ENCODE results near the gene FBXW10.
"Not testable (repeated sequence)": the region's sequence is repeated elsewhere in the genome, so short reads cannot be mapped to it uniquely, and the experiment has no call there.

The FBXW10 gene

GRCh38 chr17:18753829-18754409 lies 10.1 kb downstream of the FBXW10 start:
- not testable (repeated sequence) for DNase-seq (ENCODE audit: low read depth)

- DNase-seq (ENCODE audit: low read depth) = not testable (repeated sequence)
Measured at GRCh38 chr17:18755969-18756368, 12.1 kb downstream of the FBXW10 start.

DNA sequence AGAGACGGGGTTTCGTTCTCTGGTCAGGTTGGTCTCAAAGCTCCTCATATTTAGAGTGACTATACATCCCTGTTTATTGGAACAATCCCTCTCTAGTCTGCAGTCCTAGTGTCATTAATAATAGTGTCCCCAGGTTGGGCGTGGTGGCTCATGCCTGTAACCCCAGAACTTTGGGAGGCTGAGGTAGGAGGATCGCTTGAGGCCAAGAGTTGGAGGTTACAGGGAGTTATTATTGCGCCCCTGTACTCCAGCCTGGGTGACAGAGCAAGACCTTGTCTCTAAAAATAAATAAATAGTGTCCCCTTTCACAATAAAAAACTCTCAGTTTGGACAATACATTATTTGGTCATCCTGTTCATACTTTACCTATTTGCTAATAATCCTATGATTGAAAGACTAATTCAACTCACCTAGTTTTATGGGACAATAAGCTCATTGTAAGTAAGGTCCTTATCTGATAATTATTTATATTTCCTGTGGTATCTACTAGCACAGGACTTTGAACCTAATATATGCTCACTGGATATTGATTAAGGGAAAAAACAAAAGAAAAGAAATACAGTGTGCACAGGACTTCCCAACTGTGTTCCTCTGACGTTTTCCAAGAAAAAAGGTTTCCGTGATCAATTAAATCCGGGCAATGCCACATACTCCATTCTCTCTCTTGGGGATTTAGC lies 13.7 kb downstream of the FBXW10 start:
- not testable (repeated sequence) for DNase-seq (ENCODE audit: low read depth)

DNA sequence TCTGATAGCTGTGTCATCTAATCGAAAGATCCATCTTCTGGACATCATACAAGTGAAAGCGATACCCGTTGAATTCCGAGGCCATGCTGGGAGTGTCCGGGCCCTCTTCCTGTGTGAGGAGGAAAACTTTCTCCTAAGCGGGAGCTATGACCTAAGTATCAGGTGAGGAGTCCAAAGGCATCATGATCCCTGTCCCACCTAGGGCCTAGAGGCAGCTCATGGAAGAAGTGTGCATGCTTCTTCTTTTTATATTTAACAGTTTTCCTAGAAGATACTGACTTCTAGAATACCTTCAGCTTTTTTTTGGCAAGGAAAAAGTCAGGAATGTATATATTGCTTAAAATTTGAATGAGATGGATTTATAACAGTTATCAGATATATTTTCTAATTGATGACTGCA lies 14.5 kb downstream of the FBXW10 start:
- not testable (repeated sequence) for DNase-seq (ENCODE audit: low read depth)

DNA sequence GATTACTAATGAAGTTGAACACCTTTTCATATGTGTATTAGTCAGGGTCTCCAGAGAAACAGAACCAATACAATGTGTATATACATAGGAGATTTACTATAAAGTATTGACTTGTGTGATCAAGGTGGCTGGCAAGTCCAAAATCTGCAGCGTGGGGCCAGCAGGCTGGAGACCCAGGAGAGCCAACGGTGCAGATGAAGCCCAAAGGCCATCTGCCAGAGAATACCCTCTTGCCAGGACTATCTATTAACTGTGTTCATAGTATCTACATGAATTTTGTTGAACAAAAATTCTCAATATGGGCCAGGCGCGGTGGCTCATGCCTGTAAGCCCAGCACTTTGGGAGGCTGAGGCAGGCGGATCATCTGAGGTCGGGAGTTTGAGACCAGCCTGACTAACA lies 16.4 kb downstream of the FBXW10 start:
- not testable (repeated sequence) for DNase-seq (ENCODE audit: low read depth)

GRCh38 chr17:18770572-18770971 lies 26.7 kb downstream of the FBXW10 start:
- not testable (repeated sequence) for DNase-seq (ENCODE audit: low read depth)

DNA sequence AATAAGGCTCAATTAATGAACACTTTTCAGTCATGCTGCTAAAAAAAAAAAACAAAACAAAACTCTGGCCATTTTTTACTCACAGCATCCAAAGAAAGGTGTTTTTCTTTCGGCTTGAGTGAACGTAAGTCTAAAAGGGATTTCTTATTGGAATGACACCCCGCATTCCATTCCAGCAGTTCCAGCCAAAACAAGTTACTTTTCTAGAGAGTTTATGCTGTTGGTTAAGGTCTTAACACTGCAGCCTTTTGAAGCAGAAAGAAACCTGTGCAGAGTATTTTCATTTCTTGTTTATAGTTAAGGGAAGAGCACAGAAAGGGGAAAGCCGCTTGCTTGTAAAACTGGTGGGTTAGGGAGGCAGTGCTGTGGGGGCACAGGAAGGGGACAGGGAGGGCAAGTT lies 27.2 kb downstream of the FBXW10 start:
- DNase-seq (ENCODE audit: low read depth) = not testable (repeated sequence)

DNA sequence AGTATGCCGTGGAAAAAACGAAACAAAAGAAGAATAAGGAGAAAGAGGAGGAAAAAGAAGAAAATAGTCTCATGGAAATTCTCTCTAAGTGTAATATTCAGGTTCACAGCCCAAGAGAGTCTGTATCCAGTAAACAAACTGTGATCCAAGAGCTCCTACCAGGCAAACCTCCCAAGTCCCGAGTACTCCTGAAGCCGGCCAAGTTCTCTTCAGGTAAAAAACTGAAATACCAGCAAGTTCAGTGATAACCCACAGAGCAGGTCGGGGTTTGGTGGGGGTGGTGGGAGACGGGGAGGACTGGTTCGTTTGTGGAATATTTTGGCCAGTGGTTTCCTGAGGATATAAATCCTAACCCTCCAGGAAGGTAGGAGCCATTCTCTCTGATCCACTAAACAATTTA lies 28.6 kb downstream of the FBXW10 start:
- DNase-seq (ENCODE audit: low read depth) = no peak

- peak; percentile 55 for DNase-seq (ENCODE audit: low read depth)
Measured at GRCh38 chr17:18780991-18781718, 37.3 kb downstream of the FBXW10 start, which contains the start of gene TVP23B. Gene TVP23B, plus strand, starts transcription at chr17:18781183. Its CDS starts 111 bp downstream, at chr17:18781294.

- DNase-seq (ENCODE audit: low read depth) = not testable (repeated sequence)
Measured at GRCh38 chr17:18781805-18782204, 38.0 kb downstream of the FBXW10 start.

DNA sequence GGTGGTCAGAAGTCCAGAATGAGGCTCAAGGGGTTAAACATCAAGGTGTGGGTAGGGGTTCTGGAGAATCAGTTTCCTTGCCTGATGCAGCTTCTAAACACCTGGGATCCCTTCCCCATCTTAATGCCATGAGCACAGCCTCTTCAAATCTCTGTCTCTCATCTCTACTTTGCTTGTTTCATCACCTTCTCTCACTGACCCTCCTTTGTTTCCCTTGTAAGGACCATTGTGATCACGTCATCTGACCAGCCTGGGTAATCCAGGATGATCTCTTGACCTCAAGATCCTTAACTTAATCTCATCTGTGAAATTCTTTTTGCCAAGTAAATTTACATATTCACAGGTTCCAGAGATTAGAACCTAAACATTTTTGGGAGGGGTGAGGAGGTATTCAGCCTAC lies 42.1 kb downstream of the FBXW10 start:
- not testable (repeated sequence) for DNase-seq (ENCODE audit: low read depth)

DNA sequence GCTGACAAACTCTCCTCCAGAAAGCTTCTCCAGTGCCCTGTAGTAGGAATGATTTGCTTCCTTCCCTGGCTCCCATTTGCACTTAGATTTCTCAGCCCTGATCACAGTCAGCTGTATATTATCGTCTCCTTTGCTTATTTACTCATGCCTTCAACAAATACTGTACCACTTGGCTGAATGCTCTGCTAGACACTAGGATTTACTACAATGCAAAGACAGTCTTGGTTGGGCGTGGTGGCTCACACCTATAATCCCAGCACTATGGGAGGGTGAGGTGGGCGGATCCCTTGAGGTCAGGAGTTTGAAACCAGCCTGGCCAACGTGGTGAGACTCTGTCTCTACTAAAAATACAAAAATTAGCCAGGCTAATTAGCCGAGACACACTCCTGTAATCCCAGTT lies 43.0 kb downstream of the FBXW10 start:
- not testable (repeated sequence) for DNase-seq (ENCODE audit: low read depth)

DNA sequence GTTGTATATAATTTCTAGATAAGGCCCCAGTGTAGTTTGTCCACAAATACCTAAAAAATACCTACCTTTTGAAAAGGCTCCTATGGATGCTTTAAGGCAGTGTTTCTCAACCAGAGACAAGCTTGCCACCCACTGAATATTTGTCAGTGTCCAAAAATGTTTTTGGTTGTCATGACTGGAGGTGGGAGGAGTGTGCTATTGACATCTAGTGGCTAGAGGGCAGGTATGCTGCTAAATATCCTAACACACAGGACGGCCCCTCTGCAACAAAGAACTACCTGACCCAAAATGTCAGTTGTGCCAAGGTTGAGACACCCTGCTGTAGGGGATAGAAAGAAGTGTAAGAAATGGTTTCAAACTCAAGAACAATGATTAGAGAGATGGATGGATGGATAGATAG lies 47.5 kb downstream of the FBXW10 start:
- not testable (repeated sequence) for DNase-seq (ENCODE audit: low read depth)

GRCh38 chr17:18794841-18795240 lies 51.0 kb downstream of the FBXW10 start:
- not testable (repeated sequence) for DNase-seq (ENCODE audit: low read depth)

- DNase-seq (ENCODE audit: low read depth) = not testable (repeated sequence)
Measured at GRCh38 chr17:18796887-18797286, 53.0 kb downstream of the FBXW10 start.

DNA sequence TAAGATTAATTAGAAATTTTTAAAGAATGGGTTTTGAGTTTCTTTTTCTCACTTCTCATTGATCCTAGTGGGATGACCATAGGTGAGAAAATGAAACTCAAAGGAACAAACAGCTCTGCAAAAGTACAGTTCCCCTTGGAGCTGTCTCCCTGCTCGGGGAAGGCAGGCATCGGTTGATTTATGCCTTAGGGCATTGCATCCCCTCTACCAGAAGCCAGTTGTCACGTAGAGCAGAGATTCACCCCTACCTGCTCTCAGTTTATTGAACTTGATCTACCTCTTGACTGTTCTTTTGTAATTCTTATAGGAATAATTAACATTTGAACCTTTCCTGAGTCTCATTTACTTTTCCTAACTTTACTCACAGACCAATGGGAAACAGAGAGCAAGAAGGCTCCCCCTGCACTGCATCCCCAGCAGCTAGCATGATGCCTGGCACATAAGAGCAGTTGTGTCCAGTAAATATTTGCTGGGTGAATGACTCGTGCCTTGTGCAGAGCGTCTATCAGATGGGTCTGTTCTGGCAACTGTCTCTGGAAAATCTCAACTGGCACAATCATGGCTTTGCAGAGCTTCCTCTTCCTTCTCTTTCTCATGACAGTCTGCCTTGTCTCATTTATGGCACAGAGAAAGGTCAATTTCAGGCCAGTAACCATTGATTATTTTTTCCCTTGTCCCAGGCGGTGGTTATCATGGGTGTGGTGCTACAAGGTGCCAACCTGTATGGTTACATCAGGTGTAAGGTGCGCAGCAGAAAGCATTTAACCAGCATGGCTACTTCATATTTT lies 59.8 kb downstream of the FBXW10 start:
- DNase-seq (ENCODE audit: low read depth) = not testable (repeated sequence)

GRCh38 chr17:18815924-18816323 lies 72.1 kb downstream of the FBXW10 start:
- DNase-seq (ENCODE audit: low read depth) = not testable (repeated sequence)

DNA sequence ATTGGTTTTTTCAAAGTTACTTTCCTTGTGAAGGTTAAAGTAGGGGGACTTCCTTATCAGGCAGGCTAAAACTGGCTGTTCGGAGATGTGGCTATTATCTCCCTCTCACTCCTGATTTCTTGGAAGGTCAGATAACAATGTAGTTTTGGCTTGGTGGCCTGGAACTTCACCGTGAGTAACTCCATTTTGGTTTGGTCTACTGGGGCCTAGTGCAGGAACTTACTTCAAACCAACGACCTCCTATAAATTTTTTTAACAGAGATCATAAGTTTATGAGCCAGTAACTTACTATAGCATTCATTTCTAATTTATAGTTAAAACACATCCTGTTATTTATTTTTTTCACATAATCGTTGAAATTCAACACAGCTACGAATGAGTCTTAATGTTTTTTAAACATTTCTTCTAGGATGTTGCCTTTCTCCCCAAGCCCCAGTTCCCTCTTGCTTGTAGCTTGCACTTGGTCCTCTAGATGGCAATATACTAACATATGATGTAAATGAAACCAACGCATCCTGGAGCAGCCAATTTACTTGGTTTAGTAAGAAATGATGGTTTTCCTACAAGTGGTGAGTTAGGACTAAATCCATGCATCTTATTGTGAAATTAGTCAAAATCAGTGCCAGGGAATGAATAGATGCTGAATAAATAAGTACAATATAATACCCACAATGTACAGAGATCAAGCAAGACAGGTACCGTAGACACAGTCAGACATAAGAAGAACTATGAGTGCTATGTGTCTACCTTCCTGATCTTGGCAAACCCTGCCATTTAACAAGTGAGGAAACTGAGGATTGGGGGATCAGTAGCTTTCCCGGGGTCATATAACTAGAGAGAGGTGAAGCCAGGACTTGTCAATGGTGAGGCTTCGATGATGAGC lies 72.9 kb downstream of the FBXW10 start:
- DNase-seq (ENCODE audit: low read depth) = peak; percentile 52

DNA sequence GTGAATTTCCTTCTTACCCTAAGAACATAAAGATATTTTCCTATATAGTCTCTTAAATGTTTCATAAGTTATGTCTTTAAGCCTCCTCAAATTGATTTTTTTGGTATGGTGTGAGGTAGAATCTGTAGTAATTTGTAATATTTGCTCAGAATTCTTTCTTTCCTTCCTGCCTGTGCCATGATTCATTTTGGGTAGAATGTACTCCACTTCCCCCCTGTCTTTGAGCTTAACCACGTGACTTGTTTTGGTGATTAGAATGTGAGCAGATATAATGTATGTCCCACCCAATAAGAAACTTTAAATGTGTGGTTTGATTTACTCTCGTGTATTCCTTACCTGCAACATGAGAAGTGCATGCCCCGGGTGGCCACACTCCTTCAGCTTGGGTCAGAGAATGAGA lies 77.6 kb downstream of the FBXW10 start:
- DNase-seq (ENCODE audit: low read depth) = not testable (repeated sequence)

GRCh38 chr17:18827613-18828012 lies 83.8 kb downstream of the FBXW10 start:
- not testable (repeated sequence) for DNase-seq (ENCODE audit: low read depth)
